ENCODE results near the gene WFIKKN1.
A peak's percentile ranks its signal among the peaks of the same experiment; 100 is the strongest.

Gene WFIKKN1

DNA sequence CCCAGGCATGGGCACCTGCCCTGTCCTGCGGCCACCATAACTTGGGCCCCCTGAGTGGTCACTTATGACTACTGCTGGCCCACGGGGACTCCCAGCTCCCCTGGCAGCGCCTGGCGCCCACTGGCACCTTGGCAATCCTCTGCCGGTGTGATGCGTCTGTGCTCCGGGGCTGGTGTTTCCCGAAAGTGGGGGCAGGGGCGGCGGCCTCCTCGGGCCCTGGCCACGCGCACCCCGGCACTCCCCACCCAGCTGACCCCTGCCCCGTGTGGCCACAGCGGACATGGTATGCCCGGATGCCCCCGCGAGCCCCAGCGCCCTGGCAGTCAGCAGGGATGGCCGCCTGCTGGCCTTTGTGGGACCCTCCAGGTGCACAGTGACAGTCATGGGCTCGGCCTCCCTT, 26.7 kb downstream of the WFIKKN1 start:
- DNase-seq (ENCODE audit: low spot score) = no peak

GRCh38 chr16:658679-659571, 28.1 kb downstream of the WFIKKN1 start:
- DNase-seq (ENCODE audit: low spot score) = no peak

- no peak for DNase-seq (ENCODE audit: low spot score)
Observed at GRCh38 chr16:659618-660017, 28.8 kb downstream of the WFIKKN1 start.

GRCh38 chr16:660132-660458, 29.3 kb downstream of the WFIKKN1 start:
- no peak for DNase-seq (ENCODE audit: low spot score)

DNA sequence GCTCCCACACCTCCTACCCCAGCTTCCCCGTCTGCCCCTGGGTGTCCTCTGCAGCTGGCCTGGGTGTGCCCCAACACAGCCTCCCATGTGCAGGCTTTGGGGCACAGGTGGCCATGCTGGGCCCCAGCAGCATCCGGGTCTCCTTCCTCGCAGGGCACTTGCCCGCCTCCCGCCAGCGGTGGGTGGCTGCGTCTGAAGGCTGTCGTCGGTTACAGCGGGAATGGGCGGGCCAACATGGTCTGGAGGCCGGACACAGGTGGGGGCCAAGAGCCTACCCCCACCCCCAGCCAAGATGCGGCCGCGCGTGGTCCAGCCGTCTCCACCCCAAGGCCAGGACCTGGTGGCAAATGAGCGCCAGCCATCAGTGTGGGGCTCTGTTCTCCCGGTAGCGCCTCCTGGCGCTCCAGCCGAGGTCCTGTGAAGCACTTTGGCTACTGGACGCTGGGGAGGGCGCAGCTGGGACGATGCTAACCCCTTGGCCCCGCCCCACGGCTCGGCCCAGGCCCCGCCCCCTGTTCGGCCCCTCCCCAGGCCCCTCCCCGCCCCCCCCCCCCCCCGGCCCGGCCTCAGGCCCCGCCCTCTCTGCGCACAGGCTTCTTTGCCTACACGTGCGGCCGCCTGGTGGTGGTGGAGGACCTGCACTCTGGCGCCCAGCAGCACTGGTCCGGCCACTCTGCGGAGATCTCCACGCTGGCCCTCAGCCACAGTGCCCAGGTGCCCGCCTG, 29.8 kb downstream of the WFIKKN1 start:
- DNase-seq (ENCODE audit: low spot score) = peak; percentile 93

DNA sequence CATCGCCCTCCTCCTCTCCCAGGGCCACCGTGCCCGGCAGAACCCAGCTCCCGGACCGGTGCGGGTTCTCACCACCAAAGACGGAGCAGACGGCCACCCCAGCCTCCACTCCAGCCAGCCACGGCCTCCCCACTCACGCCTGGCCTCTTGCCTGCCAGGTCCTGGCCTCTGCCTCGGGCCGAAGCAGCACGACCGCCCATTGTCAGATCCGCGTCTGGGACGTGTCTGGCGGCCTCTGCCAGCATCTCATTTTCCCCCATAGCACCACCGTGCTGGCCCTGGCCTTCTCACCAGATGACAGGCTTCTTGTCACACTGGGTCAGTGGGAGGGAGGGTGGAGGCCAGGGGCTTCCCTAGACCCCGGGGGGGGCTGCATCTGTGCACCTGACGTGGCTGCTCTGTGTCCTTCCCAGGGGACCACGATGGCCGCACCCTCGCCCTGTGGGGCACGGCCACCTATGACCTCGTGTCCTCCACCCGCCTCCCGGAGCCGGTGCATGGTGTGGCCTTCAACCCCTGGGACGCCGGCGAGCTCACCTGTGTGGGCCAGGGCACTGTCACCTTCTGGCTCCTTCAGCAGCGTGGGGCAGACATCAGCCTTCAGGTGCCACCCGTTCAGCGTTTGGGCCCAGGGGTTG, 30.5 kb downstream of the WFIKKN1 start:
- DNase-seq (ENCODE audit: low spot score) = no peak

GRCh38 chr16:662095-662494, 31.3 kb downstream of the WFIKKN1 start:
- DNase-seq (ENCODE audit: low spot score) = no peak

DNA sequence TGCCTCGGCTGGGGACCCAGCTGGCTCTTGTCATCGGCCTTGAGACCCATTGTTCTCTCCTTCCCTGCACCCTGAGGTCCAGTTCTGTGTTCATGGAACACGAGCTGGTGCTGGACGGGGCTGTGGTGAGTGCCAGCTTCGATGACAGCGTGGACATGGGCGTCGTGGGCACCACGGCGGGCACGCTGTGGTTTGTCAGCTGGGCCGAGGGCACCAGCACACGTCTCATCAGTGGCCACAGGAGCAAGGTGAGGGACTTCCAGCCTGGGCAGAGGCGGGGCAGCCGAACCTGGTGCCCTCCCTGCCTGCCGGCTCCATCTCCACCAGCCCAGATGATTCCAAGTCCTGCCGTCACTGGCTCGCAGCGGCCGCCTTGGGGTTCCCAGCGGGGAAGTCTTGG, 31.8 kb downstream of the WFIKKN1 start:
- no peak for DNase-seq (ENCODE audit: low spot score)

DNA sequence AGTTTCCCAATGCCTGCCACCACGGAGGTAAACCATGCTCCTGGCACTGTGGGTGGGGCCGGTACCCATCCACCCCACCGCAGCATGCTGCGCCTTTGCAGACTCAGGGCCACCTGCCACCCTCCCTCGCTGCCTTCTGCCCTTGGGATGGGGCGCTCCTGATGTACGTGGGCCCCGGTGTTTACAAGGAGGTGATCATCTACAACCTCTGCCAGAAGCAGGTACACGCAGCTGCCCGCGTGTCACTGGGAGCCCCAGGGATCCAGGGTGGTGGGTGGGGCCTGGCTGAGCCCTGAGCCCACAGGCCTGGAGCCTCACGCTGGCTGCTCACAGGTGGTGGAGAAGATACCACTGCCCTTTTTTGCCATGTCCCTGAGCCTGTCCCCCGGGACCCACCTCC, 35.8 kb downstream of the WFIKKN1 start:
- no peak for DNase-seq (ENCODE audit: low spot score)

DNA sequence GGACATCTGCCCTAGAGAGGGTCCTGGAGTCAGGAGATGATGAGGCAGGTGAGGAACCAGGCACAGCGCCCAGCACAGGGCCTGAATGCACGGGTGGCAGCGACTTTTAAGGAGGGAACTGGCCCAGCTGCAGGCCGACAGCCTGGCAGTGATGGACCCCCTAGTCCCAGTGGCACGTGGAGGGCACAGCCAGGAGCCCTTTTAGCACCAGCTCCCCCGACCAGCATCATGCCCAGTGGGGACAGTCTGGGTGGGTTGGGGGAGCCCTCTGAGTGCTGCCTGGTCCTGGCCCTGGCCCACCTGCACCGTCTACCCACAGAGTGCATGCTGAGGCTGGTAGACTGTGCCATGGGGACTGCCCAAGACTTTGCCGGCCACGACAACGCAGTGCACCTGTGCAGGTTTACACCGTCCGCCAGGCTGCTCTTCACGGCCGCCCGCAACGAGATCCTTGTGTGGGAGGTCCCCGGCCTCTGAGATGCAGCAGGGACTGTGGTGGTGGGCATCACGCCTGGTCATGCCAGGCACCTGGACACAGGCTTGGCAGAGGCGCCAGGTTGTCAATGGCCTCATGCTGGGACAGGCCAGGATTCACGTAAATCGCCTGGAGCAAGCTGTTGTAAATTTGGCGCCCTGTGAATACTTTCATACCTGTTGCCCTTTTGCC, 36.5 kb downstream of the WFIKKN1 start:
- no peak for DNase-seq (ENCODE audit: low spot score)

DNA sequence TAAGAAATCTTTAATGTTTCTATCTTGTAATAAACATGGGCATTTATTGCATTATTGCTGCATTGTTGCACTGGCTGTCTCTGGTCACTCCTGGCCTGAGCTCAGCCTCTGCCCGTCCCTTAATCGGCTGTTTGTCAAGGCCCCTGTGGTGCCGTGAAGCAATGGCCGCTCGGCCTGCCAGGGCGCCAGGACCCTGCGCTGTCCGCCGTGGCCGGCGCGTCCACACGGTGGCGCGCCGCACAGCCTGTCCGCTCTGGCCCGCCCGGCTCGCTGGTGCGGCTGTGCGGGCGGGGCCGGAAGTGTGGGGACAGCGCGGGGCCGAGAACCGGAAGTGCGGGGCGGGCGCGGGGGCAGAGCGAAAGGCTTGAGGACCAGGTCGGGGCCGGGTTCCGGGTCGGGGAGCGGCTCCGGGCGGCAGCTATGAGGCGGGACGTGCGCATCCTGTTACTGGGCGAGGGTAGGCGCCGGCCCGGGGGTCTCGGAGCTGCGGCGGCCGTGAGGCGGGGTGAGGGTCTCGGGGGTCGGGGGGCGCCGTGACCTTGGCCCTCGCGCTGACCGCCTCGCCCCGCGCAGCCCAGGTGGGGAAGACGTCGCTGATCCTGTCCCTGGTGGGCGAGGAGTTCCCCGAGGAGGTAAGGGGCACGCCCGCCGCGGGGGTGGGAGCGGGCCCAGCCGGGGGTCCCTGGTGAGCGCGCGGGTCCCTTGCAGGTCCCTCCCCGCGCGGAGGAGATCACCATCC, 37.2 kb downstream of the WFIKKN1 start, which contains the start of gene RHOT2:
TSS of gene RHOT2 (plus strand) at position 353 of the 739 bp plus-strand sequence. CDS start at position 421, 68 bp downstream.
- peak; percentile 93 for DNase-seq (ENCODE audit: low spot score)

DNA sequence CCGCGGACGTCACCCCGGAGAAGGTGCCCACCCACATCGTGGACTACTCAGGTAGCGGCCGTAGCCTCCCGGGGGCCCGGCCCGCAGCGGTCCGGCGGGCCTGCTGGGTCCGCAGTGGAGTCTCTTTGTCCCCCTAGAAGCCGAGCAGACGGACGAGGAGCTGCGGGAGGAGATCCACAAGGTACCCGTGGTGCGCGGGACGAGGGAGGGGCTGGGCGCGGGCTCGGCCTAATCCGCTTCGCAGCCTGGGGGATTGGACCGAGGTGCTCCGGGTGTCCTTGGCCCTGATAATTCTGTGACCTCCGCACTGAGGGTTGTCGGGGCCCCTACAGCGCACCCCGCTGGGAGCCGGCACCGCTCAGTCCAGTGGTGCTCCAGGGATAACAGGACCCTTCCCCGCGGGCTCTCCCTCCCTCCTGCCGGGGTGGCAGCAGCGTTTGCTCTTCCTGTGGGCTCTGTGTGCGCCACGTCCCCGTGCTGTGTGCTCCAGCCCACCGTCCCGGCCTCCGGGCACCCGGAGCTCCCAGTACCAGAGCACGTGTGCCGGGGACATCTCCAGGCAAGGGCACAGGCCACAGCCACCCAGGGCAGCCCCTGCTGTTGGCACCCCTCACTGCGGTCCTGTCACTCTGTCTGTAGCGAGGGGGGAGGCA, 37.9 kb downstream of the WFIKKN1 start:
- DNase-seq (ENCODE audit: low spot score) = no peak

DNA sequence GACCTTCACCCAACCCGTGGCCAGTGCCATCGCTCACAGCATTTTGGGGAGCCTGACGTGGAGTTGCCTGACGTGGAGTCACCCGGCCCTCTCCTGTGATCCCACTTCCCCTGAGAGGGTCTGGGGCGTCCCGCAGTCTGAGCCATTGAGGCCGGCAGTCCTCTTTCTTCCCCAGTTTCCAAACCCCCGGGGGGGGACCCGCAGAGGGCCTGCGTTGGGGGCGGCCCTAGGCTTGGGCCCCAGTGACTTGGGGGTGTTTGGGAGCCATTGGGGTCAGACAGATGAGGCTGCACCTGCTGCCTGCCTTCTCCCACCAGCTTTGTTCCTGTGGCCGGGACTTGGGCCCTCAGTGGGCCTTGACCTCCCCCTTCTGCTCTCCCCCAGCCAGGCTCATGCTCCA, 38.9 kb downstream of the WFIKKN1 start:
- no peak for DNase-seq (ENCODE audit: low spot score)

GRCh38 chr16:670485-671352, 39.9 kb downstream of the WFIKKN1 start:
- no peak for DNase-seq (ENCODE audit: low spot score)

DNA sequence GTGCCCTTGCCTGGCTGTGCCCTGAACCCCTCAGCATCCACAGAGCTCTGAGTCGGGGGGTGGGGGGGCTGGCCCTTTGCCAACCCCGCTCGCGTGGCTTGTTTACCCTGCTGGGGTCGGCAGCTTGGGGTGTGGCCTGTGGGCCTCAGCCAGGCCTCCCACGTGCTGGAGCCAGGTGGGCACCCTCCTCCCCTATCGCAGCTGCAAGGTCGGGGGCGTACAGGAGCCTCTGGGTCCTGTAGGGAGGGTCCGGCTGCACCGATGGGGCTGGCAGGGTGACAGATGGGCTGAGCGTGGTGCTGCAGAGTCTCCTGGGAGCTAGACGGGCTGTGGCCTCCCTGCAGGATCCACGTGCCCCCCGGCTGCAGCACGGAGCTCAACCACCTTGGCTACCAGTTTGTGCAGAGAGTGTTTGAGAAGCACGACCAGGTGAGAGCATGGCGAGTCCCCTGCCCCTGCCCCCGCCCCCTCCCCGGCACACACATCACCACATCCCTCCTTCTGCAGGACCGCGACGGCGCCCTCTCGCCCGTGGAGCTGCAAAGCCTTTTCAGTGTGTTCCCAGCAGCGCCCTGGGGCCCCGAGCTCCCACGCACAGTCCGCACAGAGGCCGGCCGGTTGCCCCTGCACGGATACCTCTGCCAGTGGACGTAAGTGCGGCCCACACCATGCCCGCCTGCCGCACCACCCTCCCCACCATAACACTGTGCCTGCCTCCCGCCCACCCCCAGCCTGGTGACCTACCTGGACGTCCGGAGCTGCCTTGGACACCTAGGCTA, 40.8 kb downstream of the WFIKKN1 start:
- DNase-seq (ENCODE audit: low spot score) = no peak

DNA sequence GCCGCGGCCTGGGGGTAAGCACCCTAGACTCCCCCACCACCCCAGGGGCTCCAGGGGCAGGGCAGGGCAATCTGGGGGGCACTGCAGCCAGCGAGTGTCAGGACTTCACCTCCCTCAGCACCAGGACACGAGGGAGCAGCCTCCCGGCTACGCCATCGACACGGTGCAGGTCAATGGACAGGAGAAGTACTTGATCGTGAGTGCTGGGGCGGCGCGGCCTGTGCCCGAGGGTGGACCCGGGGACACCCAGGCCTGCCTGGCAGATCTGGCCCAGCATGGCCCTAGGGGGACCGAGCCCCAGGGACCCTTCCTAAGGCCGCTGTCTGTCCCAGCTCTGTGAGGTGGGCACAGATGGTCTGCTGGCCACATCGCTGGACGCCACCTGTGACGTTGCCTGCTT, 41.6 kb downstream of the WFIKKN1 start:
- DNase-seq (ENCODE audit: low spot score) = no peak

- DNase-seq (ENCODE audit: low spot score) = no peak
Observed at GRCh38 chr16:672851-673250, 42.1 kb downstream of the WFIKKN1 start.

- DNase-seq (ENCODE audit: low spot score) = no peak
Observed at GRCh38 chr16:673399-673991, 42.7 kb downstream of the WFIKKN1 start.

Measured in ecto neural progenitor cell (in vitro differentiated cells).